H1 (cell line): ENCODE results near the gene BGN. TPM values are rescaled to one million over a fixed set of nuclear protein-coding genes. Genes with fewer than 3 reads are reported as not detected.

Source experiments
- BACH1 ChIP-seq: IDR thresholded peaks from 2 replicates; pipeline ENCODE4 v1.6.1; 2012; ENCODE audit warnings: low read length, improper control_type of control experiment
- BCL11A ChIP-seq, 2 experiments: IDR thresholded peaks; one replicate each; pipeline ENCODE4 v1.6.1; 2011; ENCODE audit warnings: low read depth in 2 of 2, low read length in 2 of 2, mild to moderate bottlenecking in 2 of 2
- polyA plus RNA-seq, 7 experiments: library from polyadenylated mRNA; depleted of rRNA in 3 of 7; stranded (reverse) in 5 of 7; unstranded in 2 of 7; fragments of >200 nt in 5 of 7; fragments of 200-250 nt in 2 of 7; gene quantifications; 1 replicate in 5 of 7; 2 replicates in 1 of 7; 4 replicates in 1 of 7; pipeline versions ENCODE4 v1.2.1 to v1.2.3, GENCODE V29; 2011 to 2013; ENCODE audit warnings: missing spikeins in 2 of 7, mixed read lengths in 2 of 7
- total RNA-seq: library from RNA; stranded (reverse); fragmentation: NEBNext Ultra II Directional; extraction: Animal tissue kit (Norgen Biotek cat#: 25700); gene quantifications from 2 replicates; pipeline ENCODE4 v1.2.1, GENCODE V29; 2021
- TF ChIP-seq, protein P1 (sequence below): IDR thresholded peaks from 2 replicates; pipeline ENCODE4 v1.6.1; 2011; ENCODE audit warnings: low read length, improper control_type of control experiment

BGN gene
- total and polyA plus RNA-seq, 2 of the 8 experiments (the other 6 are each of a cell fraction or from before 2014, with no cell fraction given), result 1.8 to 2.4 TPM

DNA sequence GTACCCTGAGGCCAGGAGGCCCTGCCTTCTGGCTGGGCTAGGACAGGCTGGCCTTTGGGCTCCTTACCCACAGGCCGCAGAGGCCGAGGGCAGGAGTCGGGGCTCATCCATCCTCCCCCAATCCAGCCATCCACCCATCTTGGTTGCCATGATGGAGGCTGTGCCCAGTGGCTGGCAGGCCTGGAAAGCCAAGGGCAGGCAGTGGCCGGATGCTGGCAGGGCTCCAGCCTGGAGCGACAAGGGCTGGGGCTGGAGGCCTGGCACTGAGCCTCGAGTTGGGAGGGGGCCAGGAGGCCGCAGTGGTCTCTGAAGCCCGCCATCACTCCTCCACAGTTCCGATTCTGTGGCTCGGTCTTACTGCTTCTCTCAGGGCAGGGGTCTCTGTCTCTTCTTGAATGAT is 8.6 kb upstream of the BGN start (continued):
- TF ChIP-seq, protein P1, sequence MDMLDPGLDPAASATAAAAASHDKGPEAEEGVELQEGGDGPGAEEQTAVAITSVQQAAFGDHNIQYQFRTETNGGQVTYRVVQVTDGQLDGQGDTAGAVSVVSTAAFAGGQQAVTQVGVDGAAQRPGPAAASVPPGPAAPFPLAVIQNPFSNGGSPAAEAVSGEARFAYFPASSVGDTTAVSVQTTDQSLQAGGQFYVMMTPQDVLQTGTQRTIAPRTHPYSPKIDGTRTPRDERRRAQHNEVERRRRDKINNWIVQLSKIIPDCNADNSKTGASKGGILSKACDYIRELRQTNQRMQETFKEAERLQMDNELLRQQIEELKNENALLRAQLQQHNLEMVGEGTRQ, result no peak
- no peak for TF ChIP-seq BCL11A (IDR thresholded peaks at IDR 0.05; ENCODE audit: low read depth in 2 of 2, low read length in 2 of 2)
- TF ChIP-seq BACH1, result no peak
